Measurements from ENCODE around the gene LCN6.
"Not testable (repeated sequence)": the region's sequence is repeated elsewhere in the genome, so short reads cannot be mapped to it uniquely, and the experiment has no call there.

DNA sequence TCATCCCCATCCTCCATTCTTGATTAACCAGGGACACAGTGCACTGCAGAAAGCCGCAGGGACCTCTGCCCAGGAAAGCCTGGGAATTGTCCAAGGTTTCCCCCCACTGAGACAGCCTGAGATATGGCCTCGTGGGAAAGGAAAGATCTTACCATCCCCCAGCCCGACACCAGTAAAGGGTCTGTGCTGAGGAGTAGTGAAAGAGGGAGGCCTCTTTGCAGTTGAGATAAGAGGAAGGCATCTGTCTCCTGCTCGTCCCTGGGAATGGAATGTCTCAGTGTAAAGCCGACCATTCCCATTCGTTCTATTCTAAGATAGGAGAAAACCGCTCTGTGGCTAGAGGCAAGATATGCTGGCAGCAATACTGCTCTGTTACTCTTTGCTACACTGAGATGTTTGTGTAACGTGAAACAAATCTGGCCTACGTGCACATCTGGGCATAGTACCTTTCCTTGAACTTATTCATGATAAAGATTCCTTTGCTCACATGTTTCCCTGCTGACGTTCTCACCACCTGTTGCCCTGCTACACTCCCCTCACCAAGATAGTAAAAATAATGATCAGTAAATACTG, 48.5 kb upstream of the LCN6 start:
- not testable (repeated sequence) for TF ChIP-seq POLR2A (IDR thresholded peaks at IDR 0.05; ENCODE audit: low read length); GATA1 (IDR thresholded peaks at IDR 0.05; ENCODE audit: low read depth, low read length)

Data from erythroblast (primary cell).